ENCODE data around the gene OSBPL1A.

Gene OSBPL1A

GRCh38 chr18:24112874-24113615 is 284.6 kb downstream of the OSBPL1A start:
- no peak for TF ChIP-seq CTCF (IDR thresholded peaks at IDR 0.05; ENCODE audit: low read depth, low read length)
- H3K9me3 ChIP-seq: no peaks in the 10 kb centered on the region
- H3K36me3 ChIP-seq: no peaks in the 10 kb centered on the region
- no peaks in the 10 kb centered on the region for H3K4me1 ChIP-seq
- no peak for DNase-seq
- H3K27me3 ChIP-seq: no peaks in the 10 kb centered on the region
- no peak overlapping the region for H3K4me3 ChIP-seq (ENCODE audit: low read depth, low read length)

GRCh38 chr18:24112464-24112863 is 285.2 kb downstream of the OSBPL1A start:
- DNase-seq: no peak
- H3K9me3 ChIP-seq: no peaks in the 10 kb centered on the region
- H3K36me3 ChIP-seq: no peaks in the 10 kb centered on the region
- TF ChIP-seq CTCF (IDR thresholded peaks at IDR 0.05; ENCODE audit: low read depth, low read length): no peak
- no peak overlapping the region for H3K4me3 ChIP-seq (ENCODE audit: low read depth, low read length)
- H3K27me3 ChIP-seq: no peaks in the 10 kb centered on the region
- no peaks in the 10 kb centered on the region for H3K4me1 ChIP-seq
